Gastrocnemius medialis (tissue), 4 donors: ENCODE data around the gene HAAO. TPM values are rescaled to one million over a fixed set of nuclear protein-coding genes. Genes with fewer than 3 reads are reported as not detected.

ENCODE experiments used
- ATAC-seq, 2 donors: fragments of 150-250 bp; one replicate each; pipeline ENCODE4 v1.9.1; 2016
- DNase-seq, 2 donors: peaks; one replicate each; pipeline ENCODE4 v3.0.0-alpha.2; 2019
- H3K27ac ChIP-seq, 4 donors: fragments of 200-600 bp; sonication (generic); 1 replicate in 1 of 4; 2 replicates in 3 of 4; pipeline ENCODE4 v1.5.1; 2016 to 2018; ENCODE audit warnings: mild to moderate bottlenecking in 2 of 4, moderate library complexity in 1 of 4
- H3K27me3 ChIP-seq, 3 donors: fragments of 200-600 bp; sonication (generic) in 2 of 3; 1 replicate in 1 of 3; 2 replicates in 2 of 3; pipeline versions ENCODE4 v1.5.1 to v1.6.0; 2016 to 2019; ENCODE audit warnings: mild to moderate bottlenecking in 1 of 3, moderate library complexity in 1 of 3
- H3K36me3 ChIP-seq, 2 donors: fragments of 200-600 bp; sonication (generic) in 1 of 2; one replicate each; pipeline ENCODE4 v1.5.1; 2017 to 2018
- H3K4me1 ChIP-seq, 2 donors: fragments of 200-600 bp; sonication (generic) in 1 of 2; one replicate each; pipeline ENCODE4 v1.5.1; 2016 to 2017; ENCODE audit warnings: mild to moderate bottlenecking in 2 of 2
- H3K4me3 ChIP-seq, 4 donors: fragments of 200-600 bp; sonication (generic) in 3 of 4; 1 replicate in 1 of 4; 2 replicates in 3 of 4; pipeline ENCODE4 v1.5.1; 2016 to 2019; ENCODE audit warnings: mild to moderate bottlenecking in 2 of 4
- H3K9me3 ChIP-seq, 3 donors: fragments of 200-600 bp; sonication (generic) in 2 of 3; 1 replicate in 1 of 3; 2 replicates in 2 of 3; pipeline ENCODE4 v1.5.1; 2016 to 2019
- POLR2A ChIP-seq, 2 donors: fragments of 450-650 bp; IDR thresholded peaks; one replicate each; pipeline ENCODE4 v1.6.1; 2017; ENCODE audit warnings: antibody characterized with exemption in 2 of 2, mild to moderate bottlenecking in 2 of 2, moderate library complexity in 2 of 2
- in situ Hi-C, 4 donors: fragments of 200-750 bp; cut with MboI; loops; one replicate each; pipeline versions ENCODE4 v1.15.0 to v1.8.0; 2017; ENCODE audit warnings: low sequenced_read_pairs in 4 of 4
- intact Hi-C: fragments of 100-400 bp; cut with DNase I; formaldehyde crosslinking; loops from one replicate; pipeline ENCODE4 v1.15.1; 2023; ENCODE audit warnings: low total_unique reads
- total RNA-seq, 4 donors: library from RNA; depleted of rRNA; stranded (reverse); fragments of >200 nt; gene quantifications; one replicate each; pipeline versions ENCODE4 v1.1.0 to v1.2.3, GENCODE V29; 2016
- TF ChIP-seq, protein P1 (sequence below), 5 experiments: fragments of 450-650 bp in 3 of 5; fragments of 200-600 bp in 2 of 5; sonication (generic) in 2 of 5; IDR thresholded peaks in 4 of 5; conservative IDR thresholded peaks in 1 of 5; 1 replicate in 4 of 5; 2 replicates in 1 of 5; pipeline ENCODE4 v1.5.1; 2016 to 2019; ENCODE audit warnings: antibody characterized with exemption in 5 of 5, mild to moderate bottlenecking in 3 of 5, moderate library complexity in 3 of 5

HAAO gene
- total RNA-seq, 4 donors from 2014 or later: 0.53 to 2.5 (median 2.1) TPM

DNA sequence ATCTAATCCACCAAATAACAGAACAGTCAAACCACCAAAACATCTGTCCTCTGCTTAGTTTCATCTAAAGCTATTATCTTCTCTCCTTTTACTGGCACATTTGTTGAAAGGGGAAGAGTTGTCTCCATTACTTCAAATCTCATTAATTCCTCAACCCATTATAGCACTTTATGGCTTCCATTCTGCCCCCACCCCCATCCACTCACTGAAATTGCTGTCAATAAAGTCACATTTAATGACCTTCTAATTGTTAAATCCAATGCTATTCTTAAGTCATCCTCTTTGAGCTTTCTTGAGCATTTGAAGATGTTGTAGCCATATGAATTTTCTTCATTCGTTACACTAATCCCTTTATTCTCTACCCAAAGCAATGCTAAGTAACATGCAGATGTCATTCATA, 33.6 kb downstream of the HAAO start:
- in situ Hi-C loops: no loop called here
- no peak for TF ChIP-seq POLR2A (IDR thresholded peaks at IDR 0.05)
- TF ChIP-seq, protein P1, sequence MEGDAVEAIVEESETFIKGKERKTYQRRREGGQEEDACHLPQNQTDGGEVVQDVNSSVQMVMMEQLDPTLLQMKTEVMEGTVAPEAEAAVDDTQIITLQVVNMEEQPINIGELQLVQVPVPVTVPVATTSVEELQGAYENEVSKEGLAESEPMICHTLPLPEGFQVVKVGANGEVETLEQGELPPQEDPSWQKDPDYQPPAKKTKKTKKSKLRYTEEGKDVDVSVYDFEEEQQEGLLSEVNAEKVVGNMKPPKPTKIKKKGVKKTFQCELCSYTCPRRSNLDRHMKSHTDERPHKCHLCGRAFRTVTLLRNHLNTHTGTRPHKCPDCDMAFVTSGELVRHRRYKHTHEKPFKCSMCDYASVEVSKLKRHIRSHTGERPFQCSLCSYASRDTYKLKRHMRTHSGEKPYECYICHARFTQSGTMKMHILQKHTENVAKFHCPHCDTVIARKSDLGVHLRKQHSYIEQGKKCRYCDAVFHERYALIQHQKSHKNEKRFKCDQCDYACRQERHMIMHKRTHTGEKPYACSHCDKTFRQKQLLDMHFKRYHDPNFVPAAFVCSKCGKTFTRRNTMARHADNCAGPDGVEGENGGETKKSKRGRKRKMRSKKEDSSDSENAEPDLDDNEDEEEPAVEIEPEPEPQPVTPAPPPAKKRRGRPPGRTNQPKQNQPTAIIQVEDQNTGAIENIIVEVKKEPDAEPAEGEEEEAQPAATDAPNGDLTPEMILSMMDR (IDR thresholded peaks at IDR 0.05 in 4 of 5, conservative IDR thresholded peaks at IDR 0.05 in 1 of 5): no peak
- H3K4me1 ChIP-seq: peaks cover 21% of the 10 kb centered on the region in 2 donors

DNA sequence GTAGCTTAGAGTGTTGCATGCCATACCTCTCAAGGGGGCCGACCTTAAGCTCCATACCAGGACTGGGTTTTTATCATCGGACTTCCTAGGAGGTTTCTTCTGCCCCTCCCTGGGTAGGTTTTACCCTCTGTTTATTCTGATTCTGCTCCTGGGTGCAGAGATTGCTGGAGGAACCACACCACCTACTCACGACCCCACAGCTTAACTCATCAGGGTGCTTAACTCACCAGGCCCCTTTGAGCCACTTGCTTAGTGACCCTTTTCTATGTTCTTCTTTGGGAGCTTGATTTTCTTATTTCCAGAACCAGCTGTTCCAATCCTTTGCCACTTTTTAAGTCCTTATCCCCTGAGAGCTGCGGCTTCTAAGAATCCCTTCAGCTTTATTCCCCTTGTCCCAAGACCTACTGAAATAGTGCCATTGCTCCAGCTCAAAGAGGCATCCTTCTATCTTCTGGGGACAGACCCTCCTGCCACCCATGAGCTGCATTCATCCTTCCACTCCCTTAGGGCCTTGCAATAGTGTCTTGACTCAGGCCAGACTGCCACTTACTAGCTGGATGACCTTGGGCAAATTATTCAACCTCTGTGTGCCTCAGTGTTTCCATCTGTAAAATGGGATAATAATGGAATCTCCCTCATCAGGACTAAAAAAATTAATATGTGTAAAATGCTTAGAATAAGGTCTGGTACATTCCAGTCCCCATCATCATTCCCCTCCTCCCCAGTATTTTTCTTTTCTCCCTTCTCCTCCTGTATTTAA, 34.2 kb downstream of the HAAO start:
- TF ChIP-seq POLR2A (IDR thresholded peaks at IDR 0.05): no peak
- TF ChIP-seq, protein P1 (IDR thresholded peaks at IDR 0.05 in 4 of 5, conservative IDR thresholded peaks at IDR 0.05 in 1 of 5): no peak
- intact Hi-C loops: loop anchor here (10.0 kb wide), 1 partner anchor 683 kb away; no protein-coding TSS in a partner anchor

More for the DNA sequence above, 33.6 kb downstream of the HAAO start:
- Histone ChIP-seq H3K4me3 (no peak overlapping the region), H3K27ac (no peak overlapping the region), H3K36me3 (no peaks in the 10 kb centered on the region), H3K9me3 (no peaks in the 10 kb centered on the region), H3K27me3 (no peaks in the 10 kb centered on the region)
- intact Hi-C loops: loop anchor here (10.0 kb wide), 1 partner anchor 684 kb away; no protein-coding TSS in a partner anchor
- no peak for DNase-seq
- ATAC-seq: no peak

DNA sequence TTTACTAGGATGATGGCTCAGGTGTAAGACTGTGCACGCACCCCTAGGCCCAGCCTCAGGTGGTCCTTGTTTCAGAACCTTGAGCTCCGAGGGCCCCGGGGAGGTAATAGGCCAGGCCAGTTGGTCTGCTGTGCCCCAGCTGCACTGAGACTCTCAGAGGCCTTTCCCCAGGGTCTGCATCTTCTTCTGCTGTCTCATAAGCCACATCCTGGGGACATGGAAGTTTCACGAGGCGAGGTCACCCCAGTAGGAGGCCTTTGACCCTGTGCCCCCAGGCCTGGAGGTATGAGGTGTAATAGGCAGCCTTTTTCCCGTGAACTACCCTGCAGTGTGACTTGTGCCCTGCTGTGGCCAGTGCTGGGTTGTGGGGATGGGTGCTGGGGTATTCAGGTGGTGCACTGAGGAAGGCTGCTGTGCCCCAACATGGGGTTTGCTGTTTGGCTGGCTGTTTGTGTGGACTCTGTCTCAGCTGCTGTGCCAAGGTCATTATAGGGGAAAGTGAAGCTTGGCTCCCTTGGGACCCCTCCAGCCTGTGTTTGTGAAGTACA, 35.3 kb downstream of the HAAO start:
- no peak for TF ChIP-seq POLR2A (IDR thresholded peaks at IDR 0.05)
- TF ChIP-seq, protein P1 (IDR thresholded peaks at IDR 0.05 in 4 of 5, conservative IDR thresholded peaks at IDR 0.05 in 1 of 5): no peak
- H3K36me3 ChIP-seq: no peaks in the 10 kb centered on the region
- no peak overlapping the region for H3K27ac ChIP-seq
- ATAC-seq (no peak), DNase-seq (no peak)
- H3K27me3 ChIP-seq: no peaks in the 10 kb centered on the region
- H3K4me3 ChIP-seq: no peak overlapping the region
- peaks cover 30 to 32% of the 10 kb centered on the region in 2 donors for H3K4me1 ChIP-seq
- H3K9me3 ChIP-seq: no peaks in the 10 kb centered on the region
- intact Hi-C loops: loop anchor here (10.0 kb wide), 1 partner anchor 682 kb away; no protein-coding TSS in a partner anchor
- in situ Hi-C loops: no loop called here

More for the DNA sequence above, 34.2 kb downstream of the HAAO start:
- no peak overlapping the region for H3K27ac ChIP-seq
- DNase-seq: no peak
- no peak overlapping the region for H3K4me3 ChIP-seq
- no peaks in the 10 kb centered on the region for H3K9me3 ChIP-seq
- no peaks in the 10 kb centered on the region for H3K36me3 ChIP-seq
- in situ Hi-C loops: no loop called here
- H3K27me3 ChIP-seq: no peaks in the 10 kb centered on the region
- H3K4me1 ChIP-seq: peaks cover 27% of the 10 kb centered on the region in 2 donors
- ATAC-seq: no peak

DNA sequence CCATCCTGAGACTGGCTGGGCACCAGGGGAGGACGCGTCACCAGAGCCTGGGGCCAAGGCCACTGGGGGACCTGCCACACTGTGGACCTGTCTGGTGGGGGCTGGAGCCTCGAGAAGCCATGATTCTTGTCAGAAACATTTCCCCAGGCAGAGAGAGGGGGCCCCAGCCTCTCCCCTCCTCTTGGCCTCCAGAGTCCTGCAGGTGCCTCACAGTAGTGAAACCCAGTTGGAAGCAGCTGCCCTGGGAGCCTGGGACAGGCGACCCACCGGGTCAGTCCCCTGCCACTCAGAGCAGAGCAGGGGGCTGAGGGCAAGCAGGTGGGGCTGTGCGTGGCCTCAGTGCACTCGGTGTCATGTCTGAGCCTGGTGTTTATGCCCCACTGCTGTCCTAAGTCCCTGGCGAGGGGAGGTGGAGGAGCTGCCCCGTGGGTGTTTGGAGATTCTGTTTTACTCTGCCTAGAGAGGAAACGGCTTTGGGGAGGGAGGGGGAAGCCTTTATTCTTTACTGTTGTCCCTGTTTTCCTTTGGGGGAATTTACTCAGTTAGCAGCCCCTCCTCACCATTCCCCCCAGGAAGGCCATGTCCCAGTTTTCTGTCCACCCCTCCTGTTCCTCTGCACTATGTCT, 36.1 kb downstream of the HAAO start:
- H3K4me3 ChIP-seq: no peak overlapping the region
- intact Hi-C loops (loop anchor here (10.0 kb wide), 1 partner anchor 681 kb away; no protein-coding TSS in a partner anchor), in situ Hi-C loops (no loop called here)
- H3K27me3 ChIP-seq: no peaks in the 10 kb centered on the region
- H3K36me3 ChIP-seq: no peaks in the 10 kb centered on the region
- DNase-seq (no peak), ATAC-seq (no peak)
- peaks cover 30 to 32% of the 10 kb centered on the region in 2 donors for H3K4me1 ChIP-seq
- H3K27ac ChIP-seq: peak overlapping the region in 2 of 4 donors; percentile 88 to 93
- TF ChIP-seq, protein P1 (IDR thresholded peaks at IDR 0.05 in 4 of 5, conservative IDR thresholded peaks at IDR 0.05 in 1 of 5): no peak
- TF ChIP-seq POLR2A (IDR thresholded peaks at IDR 0.05): no peak
- no peaks in the 10 kb centered on the region for H3K9me3 ChIP-seq
